ENCODE data around the gene OR2G2.

The OR2G2 gene, protein sequence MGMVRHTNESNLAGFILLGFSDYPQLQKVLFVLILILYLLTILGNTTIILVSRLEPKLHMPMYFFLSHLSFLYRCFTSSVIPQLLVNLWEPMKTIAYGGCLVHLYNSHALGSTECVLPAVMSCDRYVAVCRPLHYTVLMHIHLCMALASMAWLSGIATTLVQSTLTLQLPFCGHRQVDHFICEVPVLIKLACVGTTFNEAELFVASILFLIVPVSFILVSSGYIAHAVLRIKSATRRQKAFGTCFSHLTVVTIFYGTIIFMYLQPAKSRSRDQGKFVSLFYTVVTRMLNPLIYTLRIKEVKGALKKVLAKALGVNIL

DNA sequence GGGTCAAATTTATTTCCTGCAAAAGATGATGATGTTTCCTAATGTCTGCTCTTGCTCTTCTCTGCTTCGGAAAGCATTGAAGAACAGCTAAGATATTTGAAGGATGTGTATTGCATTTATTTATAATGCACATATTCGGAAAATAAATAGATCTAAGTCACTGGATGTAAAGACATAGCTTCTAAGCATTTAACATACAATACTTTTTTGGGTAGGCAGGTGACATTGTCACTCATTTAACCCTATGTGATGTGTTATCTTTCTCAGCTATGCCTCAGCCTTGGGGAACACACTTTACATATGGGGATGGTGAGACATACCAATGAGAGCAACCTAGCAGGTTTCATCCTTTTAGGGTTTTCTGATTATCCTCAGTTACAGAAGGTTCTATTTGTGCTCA, at the start of gene OR2G2:
TSS of gene OR2G2 (plus strand) at position 301 of the 400 bp plus-strand sequence. CDS start at position 301, 0 bp downstream.
- DNase-seq = no peak

DNA sequence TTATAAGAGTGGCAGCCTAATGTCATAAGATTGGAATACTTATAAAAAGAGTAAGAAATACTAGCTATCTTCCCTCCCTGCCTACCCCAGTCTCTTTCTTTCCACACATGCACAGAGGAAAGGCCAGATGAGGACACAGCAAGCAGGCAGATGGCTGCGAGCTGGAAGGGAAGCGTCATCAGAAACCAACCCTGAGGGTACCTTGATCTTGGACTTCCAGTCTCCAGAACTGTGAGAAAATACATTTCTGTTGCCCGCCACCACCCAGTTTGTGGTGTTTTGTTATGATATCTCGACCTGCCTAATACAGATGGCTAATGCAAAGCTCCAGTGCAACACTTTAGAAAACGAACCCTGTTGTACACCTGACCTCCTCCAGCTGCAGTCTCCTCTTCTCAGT, 49.6 kb upstream of the OR2G2 start:
- DNase-seq = no peak

DNA sequence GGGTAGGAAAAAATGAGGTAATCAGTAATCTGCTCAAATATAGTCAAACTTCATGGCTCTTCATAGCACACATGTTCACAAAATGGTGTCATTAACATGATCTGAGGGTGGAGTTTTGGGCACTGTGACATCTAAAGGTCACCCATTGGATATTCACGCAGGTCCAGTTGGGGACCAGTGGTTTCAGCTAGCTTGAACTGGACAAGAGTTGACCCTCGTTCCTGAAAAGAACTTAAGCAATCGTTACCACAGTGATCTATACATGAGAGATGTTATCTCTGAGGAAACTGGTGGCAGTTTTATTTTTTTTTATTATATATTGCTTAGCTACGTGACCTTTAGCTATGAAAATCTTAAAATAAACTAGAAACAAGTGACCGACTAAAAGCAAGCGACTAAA, 48.9 kb upstream of the OR2G2 start:
- no peak for DNase-seq

DNA sequence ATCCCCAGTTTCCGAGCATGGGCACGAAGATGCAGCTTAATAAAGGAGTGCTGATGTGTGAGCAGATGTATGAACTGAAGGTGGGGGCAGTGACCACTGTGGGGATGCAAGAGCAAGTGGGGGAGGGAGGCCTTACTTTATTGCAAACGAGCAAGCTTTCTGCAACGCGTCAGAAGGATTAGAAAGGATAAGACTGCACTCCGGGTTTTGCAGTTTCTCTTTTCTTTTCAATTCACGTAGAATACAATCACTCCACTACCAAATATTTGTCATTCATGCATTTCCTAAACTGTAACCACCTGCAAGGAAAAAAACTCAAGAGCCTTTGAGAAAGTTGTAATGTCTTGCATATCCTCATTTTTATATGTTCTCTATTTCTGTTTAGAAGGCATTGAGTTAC, 47.6 kb upstream of the OR2G2 start:
- DNase-seq = no peak

DNA sequence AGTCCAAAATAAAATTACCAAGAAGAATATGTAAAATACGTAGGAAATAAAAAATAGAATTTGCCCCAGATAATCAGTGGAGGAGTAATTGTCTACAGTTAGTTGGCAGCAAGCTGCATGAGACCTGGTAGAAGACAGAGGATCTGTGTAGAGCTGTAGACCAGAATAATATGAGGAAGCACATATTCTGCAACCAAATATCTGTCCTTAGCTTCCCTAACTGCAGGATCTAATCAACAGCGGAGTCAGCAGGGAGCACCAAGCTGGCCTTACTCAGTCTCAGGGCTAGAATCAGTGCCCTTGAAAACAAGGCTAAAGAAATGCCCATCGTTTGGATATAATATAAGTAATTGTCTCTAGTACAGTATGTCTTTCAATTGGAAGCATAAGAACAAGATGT, 45.3 kb upstream of the OR2G2 start:
- no peak for DNase-seq

DNA sequence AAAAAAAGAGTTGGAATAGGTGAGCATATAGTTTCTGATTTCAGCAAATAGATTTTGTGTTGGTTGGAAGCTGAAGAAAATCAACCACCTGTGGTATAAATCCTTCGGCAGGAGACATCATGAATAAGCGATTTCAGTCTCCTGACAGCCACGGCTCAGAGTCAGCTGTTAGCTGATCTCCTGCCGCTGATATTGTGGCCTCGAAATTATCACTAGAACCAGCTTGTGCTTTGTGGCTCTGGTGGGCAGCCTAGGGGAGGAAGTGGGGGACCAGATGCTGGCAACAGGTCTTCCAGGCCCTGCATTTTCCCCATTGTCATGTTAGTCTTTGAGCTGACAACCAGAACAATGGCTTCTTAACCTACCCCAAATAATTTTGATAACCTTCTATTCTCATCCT, 40.1 kb upstream of the OR2G2 start:
- no peak for DNase-seq

DNA sequence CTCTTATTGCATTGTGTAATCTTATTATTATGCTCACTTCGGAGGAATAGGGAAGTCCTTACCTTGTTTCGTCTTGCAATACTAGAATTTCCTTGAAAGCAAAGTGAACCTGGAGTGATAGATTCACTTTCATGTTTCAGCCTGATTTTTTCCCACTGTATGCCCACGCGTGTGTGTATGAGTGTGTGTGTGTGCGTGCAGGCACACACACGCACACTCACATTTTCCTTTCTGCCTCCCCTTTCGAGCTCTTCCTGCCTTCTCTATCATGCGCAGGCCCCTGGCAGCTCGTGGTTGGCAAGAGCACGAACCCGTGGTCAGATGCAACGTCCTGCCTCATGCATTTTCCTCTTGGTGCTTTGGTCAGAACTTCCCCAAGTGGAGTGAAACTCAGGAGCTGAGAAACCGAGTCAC, 39.4 kb upstream of the OR2G2 start, which contains the start of gene GCSAML:
TSS of gene GCSAML (plus strand) at position 366 of the 414 bp plus-strand sequence. CDS start 58 bp downstream, outside the sequence.
- DNase-seq = no peak

DNA sequence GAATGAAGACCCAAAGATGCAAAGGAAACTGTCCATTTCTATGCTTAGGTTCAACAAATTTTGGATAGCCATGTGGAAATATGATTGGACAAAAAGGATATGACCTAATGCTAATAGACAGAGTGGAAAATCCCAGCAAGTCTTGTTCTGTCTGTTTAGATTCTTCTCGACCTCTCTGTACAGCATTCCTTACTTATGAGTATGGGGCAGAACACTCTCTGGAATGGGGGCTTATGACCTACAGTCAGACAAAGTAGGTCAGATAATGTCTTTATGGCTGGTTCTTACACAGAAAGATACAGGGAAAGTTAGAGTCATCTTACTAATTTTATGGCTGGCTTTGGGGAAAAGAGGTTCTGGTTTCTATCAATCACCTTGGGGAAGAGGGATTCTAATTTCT, 36.4 kb upstream of the OR2G2 start:
- no peak for DNase-seq

DNA sequence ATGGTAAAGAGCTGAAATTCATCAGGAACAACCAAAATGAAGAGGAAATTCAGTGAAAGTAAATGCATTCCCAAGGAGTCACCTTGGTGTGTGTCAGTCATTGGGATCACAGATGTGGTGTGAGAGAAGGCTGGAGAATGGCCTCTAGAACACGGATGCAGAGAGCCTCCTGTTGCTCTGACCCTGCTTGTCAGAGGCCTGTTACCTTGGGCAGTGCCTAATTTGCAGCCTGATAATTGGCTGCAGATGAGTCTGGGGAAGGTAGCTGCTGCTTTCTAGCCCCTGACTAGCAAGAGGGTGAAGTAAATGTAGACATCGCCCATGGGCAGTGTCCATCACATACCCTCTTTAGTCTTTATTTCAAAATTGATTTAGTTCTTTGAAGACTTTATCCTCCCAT, 35.9 kb upstream of the OR2G2 start:
- DNase-seq = no peak

DNA sequence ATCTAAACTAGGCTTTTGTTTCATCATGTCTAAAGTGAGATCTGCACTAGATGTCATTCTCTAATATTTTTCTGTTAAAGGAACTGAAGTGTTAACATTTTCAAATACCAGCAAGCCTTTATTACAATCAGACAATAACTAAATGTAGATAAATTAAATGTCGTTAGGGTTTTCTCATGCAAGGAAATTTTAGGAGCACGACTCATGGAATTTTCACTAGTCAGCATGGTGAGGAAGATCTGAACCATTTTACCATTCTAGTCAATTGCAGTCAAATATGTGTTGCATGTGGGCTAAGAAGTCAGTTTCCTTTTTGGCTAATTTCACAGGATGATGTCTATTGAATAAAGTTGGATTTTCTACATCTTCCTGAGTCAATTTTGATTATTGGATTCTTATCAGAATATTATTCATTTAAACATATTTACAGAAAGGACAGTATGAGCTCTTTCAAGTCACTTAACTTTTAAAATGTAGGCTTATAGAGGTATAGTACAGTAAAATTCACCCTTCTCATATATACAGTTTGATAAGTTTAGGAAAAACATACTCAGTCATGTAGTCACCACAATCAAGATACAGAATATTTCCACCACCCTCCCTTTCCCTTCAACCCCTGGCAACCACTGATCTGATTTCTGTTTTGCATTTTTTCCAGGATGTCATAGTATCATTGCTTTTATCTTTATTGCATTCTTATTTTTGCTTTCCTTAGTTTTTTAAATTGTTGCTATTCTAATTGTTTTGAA, 30.1 kb upstream of the OR2G2 start:
- DNase-seq = no peak

DNA sequence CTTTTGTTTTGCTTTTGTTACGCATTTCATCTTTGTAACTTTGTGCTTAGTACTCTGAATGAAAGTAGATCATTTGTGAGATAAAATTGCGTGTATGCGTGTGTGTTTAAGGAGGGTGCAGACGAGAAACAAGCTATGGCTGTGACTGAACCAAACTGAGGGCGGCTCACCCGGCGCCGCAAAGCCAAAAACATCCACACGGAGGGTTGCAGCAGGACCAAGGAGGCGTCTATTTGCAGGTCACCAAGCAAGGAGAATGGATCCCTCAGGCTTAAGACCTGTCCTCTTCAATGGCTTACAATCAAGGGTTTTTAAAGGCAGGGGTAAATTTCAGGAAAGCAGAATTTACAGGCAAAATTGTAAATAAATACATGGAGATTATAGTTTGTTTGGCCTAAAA, 26.4 kb upstream of the OR2G2 start:
- DNase-seq = no peak

DNA sequence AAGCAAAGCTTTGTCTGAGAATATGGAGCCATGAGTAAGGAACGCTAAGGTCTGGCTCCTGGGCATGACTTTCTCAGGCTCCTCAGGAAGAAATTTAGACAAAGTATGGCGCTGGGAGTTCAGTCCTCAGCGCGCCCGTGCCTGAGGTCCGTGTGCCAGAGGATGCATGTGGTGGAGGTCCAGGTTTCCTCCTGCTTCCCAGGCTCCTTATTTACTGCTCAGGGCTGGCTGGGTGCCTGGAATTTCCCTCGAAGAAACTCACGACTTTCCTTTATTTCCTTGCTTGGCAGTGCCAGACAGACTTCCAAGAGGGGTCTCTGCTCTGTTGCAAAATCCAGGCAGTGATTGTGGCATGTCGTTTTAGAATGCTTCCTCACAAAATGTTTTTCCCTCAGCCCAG, 26.0 kb upstream of the OR2G2 start:
- no peak for DNase-seq

DNA sequence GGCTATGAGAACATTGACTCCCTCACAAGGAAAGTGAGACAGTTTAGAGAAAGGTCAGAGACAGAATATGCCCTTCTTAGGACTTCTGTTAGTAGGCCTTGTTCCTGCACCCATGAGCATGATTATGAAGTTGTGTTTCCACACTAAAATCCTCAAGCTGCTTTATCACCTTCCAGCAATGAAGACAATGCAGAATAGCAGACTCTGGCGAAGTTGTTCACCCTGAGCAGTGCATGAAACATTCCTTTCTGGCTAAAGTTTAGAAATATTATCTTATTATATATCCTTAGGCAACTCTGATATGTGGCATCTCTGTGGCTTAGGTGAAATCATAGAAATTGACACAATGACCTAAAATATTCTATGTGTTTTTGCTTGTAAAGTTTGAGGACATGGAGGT, 13.9 kb upstream of the OR2G2 start:
- DNase-seq = no peak

DNA sequence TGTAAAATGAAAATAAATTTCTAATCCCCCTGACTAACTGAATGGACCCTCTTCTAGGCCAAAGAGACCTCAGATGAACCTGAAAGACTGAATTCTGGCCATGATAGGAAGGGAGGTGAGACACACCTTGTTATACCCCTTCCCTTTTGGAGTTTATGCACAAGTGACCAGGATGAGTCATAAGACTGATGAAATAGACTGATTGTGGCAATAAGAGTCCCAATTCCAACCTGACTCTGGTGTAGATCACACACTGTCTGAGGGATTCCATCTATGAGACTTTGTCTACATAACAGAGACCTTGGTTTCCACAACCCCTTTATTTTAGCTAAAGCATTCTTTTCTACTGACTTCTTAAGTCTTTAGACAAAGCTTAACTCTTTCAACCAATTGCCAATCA, 13.5 kb upstream of the OR2G2 start:
- no peak for DNase-seq

DNA sequence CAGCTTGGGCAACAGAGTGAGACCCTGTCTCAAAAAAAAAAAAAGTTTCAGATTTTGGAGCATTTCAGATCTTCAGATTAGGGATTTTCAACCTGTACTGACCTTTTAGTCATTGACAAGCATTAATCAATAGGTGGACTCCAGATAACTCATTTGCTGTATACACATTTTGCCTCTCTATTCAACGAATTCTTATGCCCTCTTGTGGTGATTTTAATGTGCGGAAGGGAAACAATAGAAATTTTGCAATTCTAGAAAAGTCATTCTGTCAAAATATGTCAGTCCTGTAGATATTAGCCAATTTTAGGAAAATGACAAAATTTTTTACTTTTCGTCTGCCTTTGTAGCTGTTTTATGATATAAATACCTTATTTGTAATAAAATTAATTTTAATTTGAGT, 11.6 kb upstream of the OR2G2 start:
- DNase-seq = no peak

DNA sequence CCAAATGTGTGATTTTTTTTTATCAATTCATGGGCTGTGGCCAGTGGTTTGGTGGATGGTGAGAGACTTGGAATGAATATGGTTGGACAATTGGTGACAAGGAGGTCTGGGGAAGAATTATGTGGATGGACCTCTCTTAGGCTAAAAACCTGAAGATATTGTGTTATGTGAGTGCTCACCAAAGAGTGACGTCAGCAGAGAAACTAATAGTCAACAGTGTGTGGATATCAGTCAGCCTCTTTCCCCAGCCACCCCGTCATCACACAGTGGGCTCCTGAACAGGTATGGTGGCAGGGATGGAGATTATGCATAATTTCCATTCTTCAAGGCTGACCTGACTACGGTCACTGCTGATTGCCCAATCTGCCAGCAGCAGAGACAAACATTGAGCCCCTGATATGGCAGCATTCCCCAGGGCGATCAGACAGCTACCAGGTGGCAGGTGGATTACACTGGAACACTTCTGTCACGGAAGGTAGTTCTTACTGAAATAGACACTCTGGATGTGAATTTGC, 9.2 kb upstream of the OR2G2 start:
- DNase-seq = no peak

DNA sequence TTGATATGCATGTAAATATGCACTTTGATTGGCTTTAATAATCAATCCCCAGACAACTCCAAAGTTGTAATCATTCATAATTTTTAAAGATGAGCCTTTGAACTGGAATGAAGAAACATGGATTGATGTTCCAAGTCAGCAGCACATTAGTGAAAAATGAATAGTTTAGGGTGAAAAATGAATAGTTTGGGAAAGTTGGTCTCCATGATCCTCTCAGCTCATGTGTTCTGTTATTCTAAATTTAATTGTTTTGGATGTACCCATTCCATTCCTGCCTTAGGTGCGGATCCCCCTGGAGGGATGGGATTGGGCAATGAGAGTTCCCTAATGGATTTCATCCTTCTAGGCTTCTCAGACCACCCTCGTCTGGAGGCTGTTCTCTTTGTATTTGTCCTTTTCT, 17.1 kb downstream of the OR2G2 start, which contains the start of gene OR2G3:
TSS of gene OR2G3 (plus strand) at position 301 of the 400 bp plus-strand sequence. CDS start at position 301, 0 bp downstream.
- DNase-seq = no peak

DNA sequence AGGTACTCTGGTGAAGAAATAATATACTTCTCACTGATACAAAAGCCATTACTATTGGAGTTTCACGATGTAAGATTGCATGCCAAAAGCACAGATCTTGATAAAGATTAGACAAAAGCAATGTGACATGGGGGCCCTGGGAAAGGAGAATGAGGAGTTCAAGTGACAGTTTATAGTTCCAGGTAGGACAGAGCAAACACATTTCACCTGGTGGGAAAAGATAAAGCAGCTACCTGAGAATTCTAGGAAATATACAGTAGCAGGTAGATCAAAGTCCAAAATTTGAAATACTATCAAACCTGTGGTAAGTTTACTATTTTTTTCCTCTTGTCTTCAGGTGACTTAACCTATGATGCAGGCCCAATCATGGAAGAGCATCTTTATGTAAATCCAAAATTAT, 25.2 kb downstream of the OR2G2 start:
- DNase-seq = no peak

DNA sequence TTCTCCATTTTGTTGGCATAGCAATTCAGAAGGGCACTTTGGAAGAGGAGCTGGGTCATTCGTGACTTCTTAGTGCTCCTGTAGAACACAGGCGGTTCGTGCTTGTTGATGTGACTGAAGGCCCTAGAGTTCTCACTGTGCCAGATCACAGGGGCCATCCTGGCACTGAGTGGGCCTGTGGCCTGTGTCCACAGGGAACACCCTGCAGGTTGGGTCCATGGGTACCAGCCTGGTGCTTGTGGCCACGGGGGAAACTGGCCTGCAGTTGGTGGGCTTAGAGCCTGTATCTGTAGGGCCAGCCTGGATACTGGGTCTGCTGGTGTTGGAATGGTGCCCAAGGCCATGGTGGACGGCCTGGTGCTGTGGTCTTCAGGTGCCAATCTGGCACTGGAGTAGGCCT, 26.5 kb downstream of the OR2G2 start:
- DNase-seq = no peak

DNA sequence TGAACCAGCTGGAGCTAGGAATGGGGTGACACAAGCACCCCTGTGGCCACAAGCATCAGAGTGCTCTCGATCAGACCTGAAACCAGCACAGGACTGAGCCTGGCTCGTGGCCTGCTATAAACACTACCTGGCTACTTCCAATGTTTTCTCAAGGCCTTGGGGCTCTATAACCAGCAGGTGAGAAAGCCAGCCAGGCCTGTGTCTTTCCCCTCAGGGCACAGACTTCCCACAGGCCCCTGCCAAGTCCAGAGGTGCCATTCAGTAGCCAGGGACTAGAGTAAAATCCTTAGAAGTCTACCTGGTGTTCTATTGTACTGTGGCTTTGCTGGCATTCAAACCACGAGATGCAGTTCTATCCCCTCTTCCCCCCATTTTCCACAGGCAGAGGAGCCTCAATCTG, 39.8 kb downstream of the OR2G2 start:
- no peak for DNase-seq

DNA sequence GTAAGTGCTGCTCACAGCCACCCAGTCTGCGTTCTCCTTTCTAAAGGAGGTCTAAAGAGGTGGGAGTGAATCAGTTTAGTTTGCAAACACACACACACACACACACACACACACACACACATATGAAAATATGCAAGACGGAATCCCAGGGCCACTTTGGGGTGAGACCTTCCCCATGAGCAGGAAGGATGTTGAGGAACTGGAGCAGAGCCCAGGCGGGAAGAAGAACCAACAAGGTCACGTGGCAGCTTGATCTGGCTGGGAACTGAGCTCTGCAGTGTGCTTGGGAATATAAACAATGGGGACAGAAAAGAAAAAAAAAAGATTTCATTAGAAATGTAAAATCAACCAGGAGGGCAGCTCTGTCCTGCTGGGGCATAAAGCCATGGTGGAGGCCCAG, 49.9 kb downstream of the OR2G2 start:
- no peak for DNase-seq

DNA sequence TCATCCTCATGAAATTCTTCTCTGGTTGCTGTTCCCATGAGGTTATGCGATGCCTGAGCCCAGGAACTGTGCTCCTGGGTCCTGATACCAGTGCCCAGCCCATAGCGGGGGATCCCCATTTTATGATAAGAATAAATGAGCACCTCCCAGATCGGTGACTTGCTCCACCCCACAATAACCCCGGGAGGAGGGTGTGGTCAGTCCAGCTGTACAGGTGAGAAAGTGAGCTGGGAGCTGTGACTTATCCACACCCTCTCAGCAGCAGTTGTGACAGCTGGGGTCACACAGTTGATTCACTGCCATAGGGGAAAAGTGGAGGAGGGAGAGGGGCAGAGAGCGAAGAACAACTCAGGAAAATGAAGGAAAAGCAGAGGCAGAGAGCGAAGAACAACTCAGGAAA, 50.6 kb downstream of the OR2G2 start:
- DNase-seq = no peak

Data from left hindlimb (tissue), 1 donor.